ENCODE results near the gene ZBTB7C.

Gene ZBTB7C

DNA sequence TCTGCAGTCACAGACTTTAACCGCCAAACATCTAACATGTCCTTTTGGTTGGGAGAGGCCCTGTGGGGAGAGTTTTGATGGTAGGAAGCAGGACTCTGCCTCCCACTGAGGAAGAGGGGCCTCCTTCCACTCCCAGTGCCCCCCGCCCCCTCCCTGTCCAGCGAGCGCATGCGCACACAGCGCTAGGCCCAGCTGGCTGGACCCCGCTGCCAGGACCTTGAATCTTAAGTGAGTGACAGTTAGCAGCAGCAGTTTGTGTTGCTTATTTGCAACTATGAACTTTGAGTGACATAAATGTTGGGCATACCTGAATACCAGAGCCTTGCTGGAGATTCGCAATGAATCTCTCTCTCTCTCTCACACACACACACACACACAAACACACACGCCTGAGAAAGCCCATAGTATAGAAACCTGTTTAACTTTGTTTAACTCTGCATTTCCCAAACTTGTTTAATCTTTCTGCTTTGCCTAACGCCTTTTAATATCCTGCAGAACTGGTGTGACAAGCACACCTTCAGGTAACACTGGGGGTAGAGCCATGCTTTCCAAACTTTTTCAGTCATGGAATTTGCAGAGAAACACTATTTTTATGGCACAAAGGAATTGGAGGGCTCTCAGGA, 344.1 kb downstream of the ZBTB7C start:
- DNase-seq (ENCODE audit: low read depth in 2 of 2): no peak

DNA sequence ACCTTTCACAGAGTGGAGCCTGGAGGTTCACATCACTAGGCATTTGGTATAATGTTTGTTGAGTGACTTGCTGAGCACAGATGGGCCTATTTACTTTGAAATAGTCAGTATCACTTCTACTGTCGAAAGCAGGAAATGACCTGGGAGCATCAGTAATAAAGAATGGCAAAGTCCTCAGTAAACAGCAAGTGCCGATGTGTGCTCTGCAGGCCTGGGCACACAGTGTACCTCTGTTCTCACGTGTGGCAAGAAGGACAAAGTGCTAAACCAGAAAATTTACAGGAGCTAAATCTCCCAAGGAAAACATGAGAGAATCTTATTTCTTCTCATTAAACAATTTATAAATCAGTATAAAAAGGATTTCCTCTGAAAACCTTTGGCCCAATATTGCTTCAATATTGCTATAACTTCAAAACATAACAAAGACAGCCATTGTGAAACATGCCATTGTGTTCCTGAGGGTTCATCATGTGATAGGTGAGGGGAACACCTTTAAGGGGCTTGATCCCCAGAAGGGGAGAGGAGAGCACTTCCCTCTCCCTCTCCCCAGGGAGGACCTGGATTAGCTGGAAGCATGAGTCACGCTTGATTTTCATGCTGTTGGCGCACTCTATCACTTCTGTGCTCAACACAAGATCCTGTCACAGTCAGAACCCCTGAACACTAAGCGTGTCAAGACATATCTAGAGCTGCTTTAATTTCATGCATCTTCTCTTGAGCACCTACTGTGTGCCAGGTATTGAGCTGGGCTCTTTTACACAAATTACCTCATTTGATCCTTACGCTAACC, 347.2 kb downstream of the ZBTB7C start:
- DNase-seq (ENCODE audit: low read depth in 2 of 2): no peak

DNA sequence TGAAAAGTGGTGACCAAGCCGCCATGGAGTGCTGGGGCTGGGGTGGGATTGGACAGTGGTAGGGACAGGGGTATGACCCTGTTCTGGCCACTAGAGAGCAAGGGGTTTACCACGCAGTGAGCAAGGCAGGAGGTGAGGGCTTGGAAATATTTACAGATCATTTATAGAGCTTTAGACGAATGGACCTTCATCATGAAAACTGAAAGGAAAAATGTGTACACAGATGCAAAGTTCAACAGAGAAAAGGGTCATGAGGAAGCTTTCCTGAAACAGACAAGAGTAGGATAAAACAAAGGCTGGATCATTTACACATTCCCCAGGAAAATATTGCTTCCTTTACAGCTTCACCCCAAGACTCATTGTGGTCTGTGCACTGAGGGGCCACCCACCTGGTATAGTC, 348.2 kb downstream of the ZBTB7C start:
- no peak for DNase-seq (ENCODE audit: low read depth in 2 of 2)

DNA sequence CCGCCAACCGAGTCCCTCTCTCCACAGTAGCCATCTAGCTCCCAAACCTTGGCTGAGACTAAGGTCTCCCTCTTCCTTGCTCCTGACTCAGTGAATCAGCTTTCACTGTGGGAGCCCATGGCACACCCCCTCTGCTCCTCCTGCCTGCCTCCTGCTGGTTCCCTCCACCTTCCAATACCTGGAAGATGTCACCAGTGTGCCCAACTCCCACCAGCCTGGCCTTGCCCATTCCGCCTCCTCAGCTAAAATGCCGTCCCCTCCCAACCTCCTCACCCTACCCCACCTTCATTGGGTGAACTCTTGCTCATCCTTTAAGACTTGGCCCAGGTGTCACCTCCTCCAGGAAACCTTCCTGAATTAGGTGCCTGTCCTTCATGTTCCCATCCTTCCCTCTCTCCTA, 348.8 kb downstream of the ZBTB7C start:
- no peak for DNase-seq (ENCODE audit: low read depth in 2 of 2)

DNA sequence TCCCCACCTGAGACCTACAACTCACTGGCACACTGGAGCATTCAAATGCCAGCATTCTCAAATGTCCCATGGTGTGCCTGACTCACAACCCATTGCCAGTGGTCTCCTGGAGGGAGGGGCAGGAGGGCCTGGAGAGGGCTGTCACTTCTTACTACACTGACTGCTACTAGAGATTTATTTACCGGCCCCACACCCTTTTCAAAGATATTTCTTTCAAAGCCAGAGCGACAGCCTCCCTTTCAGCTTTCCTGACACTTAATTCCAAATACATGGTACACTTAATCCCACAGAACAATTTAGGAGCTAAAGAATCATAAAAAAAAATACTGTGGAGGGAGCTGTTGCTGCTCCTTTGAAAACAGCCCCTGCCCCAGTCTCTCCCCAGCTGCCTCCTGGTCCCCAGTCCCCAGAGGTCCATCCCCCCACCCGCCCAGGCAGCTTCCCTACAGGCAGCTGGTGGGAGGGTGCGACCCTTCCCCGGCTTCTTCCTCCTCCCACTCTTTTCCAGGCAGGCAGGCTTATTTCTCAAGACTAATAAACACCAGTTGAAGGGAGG, 349.6 kb downstream of the ZBTB7C start:
- DNase-seq (ENCODE audit: low read depth in 2 of 2): no peak

DNA sequence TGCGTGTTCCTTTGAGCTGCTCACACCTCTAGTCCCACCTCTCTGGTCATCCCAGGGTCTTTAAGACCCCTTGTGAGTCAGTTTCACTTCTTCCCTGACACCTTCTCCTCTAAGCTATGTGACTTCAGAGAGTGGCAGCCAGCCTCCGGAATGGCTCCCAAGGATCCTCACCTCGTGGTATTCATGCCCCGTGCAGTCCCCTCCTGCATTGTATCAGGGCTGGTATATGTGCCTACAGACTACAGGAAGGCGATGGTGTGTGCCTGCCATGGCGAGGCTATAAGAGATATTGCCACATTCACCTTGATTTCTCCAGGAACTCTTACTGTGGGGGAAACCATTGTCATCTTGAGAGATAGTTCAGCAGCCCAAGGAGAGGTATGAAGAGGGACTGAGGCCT, 350.7 kb downstream of the ZBTB7C start:
- DNase-seq (ENCODE audit: low read depth in 2 of 2): no peak

DNA sequence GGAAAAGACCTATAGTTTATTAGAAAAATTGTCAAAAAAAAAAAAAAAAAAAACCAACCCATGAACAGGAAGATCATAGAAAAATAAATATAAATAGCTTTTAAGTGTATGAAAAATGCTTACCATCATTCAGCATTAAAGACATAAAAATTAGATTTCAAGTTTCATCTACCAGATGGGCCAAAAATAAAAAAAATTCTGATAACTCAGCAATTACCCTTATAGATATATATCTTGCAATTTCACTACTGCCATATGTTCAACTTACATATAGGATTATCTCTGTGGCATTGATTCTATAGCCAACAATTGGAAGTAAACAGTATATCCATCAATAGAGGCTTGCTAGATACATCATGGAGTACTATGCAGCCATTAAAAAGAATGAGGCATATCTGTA, 352.2 kb downstream of the ZBTB7C start:
- no peak for DNase-seq (ENCODE audit: low read depth in 2 of 2)

DNA sequence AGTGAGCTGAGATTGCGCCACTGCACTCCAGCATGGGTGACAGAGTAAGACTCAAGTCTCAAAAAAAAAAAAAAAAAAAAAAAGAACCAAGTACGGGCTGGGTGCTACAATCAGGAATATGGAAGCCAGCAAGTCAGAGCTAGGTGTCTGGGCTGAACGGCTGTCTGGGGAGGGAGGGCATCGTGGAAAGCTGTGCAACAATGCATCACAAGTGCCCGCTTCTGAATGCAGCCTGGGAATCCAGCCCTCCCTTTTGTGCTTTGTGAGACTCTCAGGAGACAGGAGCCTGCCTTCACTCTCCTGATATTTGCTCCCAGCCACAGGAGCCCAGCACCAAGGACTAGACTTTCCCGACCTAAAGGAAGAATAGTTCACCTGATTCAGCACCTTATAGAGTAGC, 353.8 kb downstream of the ZBTB7C start:
- DNase-seq (ENCODE audit: low read depth in 2 of 2): no peak

DNA sequence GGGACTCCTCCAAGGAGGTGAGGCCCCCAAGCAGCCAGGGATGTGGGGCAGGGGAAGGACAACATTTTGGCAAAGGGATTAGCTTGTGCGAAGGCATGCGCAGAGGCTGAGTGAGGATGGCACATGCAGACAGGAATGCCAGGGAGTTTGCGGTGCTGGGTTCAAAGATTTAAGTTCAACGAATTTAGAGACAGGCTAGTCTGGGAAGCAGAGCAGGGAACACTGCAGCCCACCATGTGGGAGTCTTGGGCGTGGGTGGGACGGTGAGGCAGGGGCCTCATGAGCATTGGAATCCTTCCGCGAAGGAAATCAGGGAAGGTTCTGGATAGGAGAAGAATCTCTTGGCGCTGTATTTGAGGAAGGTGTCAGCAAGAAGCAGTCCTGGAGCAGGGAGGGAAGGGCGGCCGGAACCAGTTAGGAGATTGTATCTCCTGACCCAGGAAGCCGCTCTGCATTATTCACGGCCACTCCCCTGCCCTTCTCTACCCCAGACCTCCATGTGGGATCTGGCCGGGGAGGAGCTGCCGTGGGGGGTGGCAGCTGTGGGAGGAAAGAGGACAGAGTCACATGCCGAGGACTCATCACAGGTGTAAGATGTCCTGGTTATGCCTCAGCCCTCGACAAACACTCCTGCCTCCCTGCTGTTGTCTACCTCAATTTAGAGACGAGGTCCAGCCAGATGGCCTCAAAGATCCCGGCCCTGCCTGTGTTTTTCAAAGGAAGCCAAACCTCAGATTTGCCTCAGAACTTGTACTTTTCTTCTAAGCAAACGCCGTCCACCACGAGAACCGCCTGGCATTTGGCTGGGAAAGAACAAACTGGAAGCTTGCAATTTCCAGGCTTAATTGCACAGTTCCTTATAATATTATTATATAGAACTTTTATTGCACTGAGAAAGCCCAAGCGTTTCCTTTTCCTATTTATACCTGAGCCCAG, 355.0 kb downstream of the ZBTB7C start:
- DNase-seq (ENCODE audit: low read depth in 2 of 2): no peak

DNA sequence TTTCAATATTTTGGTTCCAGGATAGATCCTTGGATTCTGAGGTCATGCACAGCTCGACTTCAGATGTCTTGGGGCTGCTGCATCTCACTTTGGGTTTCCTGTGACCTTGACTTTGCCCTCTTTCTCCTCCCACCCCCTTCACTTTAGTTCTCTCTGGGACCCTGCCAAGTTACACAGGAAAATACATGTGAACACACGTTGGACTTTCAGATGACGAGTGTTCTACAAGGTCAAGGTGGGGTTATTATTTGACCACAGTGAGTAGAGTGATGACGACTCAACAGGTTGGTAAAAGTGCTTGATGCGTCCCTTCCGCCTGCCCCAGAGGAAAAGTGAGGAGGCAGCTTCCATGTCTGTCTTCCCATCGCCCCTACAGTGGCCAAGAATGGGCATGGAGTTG, 356.3 kb downstream of the ZBTB7C start:
- DNase-seq (ENCODE audit: low read depth in 2 of 2): no peak

DNA sequence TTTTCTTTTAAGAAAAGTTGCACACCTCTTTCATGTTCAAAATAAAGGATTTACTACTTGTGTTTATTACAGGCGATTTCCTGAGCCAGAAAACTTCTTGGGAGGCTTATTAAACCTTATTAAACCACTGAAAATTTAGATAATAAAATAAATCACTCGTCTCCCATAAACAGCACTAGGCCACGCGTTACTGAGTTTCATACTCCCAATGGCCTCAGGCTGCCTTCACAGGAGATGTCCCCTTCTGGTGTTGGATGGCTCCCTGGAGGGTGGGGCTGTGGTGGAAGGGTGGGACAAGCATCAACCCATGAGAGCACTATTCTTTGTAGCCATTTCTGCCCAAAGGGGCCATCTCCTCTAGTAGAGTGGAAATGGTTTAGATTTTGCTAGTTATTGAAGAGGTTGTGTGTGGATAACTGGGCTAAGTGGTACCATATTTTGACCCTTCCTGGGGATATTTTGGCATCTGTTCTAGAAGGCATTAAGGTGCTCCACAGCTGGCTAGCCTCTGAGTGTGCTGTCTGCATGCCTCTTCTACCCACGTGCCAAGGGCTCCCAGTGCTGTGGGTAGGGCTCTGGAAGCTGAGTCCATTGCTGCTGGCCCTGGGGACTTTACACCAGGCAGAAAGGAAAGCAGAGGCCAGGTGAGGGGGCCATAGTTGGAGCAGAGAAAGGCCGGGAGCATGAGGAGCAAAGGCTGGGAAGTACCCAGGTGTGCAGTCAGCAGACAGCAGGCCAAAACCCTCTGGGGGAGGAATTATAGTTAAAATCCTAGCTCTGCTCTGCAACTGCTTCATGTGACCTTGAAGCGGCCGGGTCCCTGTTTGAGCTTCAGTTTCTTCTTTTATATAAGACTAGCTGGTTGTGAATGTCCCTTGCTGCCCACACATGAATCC, 357.0 kb downstream of the ZBTB7C start:
- no peak for DNase-seq (ENCODE audit: low read depth in 2 of 2)

DNA sequence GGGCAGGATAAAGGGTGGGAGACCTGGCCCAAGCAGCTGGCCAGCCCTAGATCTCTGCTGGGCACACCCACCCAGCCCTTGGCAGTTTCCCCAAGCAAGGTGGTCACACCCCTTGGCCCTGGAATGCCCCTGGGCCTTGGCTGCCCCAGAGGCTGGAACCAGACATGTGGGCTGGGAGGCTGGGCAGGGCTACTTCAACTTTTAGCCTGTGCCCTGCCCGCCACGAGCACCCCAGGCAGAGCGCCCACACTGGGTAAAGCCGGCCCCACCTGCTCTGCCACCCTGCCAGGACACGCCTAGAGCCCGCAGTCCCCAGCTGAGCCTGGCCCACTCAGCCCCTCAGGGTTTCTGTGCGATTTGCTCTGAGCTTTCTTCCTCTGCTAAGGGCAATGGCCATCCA, 359.0 kb downstream of the ZBTB7C start:
- no peak for DNase-seq (ENCODE audit: low read depth in 2 of 2)

DNA sequence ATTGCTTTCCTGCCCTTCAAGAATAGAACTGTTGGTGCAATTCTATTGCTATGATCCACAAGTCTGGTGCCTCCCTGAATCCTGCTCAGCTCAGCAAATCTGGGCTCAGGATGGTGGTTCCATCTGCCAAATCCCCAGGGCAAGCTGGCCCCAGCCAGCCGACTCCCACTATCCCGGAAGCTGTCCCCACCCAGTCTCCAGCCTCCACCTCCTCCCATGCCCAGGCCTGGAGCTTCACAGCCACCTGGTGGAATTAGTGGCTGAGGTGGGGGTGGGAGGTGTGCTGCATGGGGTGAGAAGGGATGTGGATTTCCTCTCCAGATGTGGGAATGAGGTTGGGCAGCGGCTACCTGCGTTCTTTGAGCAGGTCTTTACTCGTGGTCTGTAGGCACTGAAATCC, 359.4 kb downstream of the ZBTB7C start:
- DNase-seq (ENCODE audit: low read depth in 2 of 2): no peak

DNA sequence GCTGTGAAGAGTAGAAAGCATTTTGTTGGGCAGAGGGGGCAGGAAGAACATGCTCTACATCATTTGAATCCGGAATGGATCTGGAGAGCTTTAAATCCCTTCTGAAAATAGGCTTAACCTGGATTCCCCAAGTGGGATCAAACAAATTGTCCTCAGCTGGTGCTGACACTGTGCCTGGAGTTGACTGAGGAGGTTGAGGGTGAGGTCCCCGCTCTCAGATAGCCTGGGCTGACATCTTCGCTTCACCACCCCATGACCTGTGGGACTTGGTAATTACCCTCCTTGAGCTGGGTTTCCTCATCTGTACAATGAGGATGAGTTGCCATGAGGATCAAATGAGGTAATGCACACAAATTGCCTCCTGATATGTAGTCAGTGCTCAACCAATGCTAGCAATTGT, 360.9 kb downstream of the ZBTB7C start:
- no peak for DNase-seq (ENCODE audit: low read depth in 2 of 2)

DNA sequence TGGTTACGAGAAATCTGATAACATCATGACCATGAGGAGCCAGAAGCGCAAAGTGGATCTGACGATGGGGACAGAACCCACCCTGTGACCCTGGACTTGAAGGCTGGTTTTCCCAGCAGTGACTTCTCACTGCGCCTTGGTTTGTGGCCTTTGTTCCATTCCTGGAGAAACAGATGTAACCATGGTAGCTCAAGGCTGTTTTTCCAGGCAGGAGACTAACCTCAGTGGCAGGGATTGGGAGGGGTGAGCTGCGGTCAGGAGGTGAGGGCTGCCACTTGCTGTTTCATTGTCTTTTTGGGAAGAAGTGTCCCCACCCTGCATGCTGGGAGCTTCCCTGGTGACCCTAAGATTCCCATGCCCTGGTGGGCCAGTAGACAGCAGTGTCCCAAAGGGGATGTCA, 362.3 kb downstream of the ZBTB7C start:
- no peak for DNase-seq (ENCODE audit: low read depth in 2 of 2)

DNA sequence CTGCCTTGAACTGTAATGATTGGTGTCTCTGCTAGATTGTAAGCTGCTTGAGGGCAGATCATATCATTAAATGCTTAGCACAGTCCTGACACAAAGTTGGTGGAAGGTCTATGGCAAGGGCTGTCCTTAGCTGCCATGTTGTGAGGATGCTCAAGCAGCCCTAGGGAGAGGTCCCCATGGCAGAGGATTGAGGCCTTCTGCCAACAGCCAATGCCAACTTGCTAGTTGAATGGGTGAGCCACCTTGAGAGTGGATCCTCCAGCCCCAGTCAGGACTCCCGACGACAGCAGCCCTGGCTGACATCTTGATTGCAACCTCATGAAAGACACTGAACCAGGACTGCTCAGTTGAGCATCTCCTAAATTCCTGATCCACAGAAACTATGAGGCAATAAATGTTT, 363.4 kb downstream of the ZBTB7C start:
- no peak for DNase-seq (ENCODE audit: low read depth in 2 of 2)

DNA sequence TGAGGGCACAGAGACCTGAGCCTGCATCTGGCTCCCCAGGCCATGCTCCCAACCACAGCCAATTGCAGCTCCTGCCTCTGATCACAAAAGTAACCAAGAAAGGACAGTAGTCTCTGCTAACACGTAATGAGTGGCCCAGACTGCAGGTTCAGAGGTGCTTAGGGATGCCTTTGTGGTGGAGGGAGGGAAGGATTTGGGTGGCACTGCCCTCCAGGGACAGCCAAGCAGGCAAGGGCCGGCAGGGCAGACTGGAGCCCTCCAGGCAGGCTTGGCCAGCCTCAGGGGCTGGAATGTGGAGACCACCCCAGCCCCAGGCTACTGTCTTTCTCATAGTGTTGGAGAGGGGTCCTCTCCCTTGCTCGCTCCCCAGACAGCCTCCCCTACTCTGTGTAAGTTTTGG, 364.2 kb downstream of the ZBTB7C start:
- DNase-seq (ENCODE audit: low read depth in 2 of 2): no peak

DNA sequence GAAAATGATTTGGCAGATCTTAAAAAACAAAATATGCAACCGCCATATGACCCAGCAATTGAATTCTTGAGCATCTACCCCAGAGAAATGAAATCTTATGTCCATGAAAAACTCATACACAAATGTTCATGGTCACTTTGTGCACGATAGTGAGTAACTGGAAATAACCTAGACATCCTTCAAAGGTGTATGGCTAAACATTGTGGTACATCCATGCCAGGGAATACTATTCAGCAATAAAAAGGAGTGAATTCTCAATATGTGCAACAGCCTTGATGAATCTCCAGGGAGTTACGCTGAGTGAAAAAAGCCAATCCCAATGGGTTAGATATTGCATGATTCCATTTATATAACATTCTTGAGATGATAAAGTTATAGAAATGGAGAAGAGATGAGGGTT, 366.0 kb downstream of the ZBTB7C start:
- DNase-seq (ENCODE audit: low read depth in 2 of 2): no peak

DNA sequence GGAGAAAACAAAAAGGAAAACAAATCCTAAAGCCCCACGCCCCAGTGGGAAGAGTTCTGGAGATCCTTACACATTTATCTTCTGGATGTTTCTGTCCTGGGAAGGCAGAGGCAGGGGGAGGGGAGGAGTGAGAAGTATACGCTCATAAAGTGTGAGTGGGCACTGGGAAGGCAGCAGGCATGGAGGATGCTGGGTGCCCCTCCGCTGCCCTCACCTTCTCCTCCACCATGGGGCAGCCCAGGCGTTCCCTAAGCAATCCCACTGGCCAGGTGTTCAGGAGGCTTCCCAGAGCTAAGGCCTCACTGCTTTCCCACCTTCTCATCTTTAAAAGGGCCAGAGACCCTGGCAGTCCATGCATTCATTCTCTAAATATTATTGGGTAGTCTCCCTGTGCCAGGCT, 366.8 kb downstream of the ZBTB7C start:
- DNase-seq (ENCODE audit: low read depth in 2 of 2): no peak

DNA sequence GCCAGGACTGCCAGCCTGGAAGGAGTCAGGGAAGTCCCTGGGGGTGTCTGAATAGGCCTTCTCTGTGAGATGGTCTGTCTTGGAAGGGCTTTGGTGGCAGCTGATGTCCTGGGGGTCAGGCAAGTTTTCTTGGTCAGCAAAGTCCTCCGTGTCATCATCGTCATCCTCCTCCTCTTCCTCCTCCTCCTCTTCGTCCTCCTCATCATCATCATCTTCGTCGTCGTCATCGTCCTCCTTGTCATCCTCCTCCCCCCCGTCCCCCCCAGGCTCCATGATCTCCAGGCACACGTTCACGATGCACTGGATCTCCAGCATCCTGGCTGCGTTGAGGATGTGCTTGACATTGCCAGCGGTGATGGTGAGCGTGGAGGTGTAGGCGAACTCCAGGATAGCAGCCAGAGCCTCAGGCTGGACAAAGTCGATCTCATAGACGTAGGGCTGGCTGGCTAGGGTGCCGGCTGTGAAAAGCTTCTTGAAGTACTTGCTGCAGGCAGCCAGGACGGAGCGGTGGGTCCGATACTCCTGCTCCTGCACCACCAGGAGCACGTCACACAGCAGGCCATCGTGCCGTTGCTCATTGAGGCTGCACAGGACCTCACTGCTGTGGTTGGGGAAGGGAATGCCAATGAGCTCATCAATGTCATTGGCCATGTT, 368.6 kb downstream of the ZBTB7C start:
- no peak for DNase-seq (ENCODE audit: low read depth in 2 of 2)

DNA sequence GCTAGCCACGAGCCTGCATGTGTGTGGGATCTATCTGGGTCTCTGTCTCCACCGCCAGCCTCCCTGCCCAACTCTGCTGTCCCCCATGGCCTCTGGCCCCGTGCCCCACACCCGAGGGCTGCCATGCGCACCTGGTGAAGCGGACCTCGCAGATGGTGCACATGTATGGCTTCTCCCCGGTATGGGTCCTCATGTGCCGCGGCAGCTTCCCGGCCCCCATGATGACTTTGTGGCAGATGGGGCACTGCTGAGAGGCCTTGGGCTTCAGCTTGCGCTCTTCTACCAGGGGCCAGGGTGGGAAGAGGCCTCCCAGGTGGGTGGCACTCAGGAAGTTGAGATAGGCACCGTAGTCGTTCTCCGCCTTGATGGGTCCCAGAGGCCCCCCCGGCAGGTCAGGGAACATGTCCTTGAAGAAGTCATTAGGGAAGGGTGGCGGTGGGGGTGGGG, 369.4 kb downstream of the ZBTB7C start:
- DNase-seq (ENCODE audit: low read depth in 2 of 2): no peak

Measured in stimulated activated CD4-positive, alpha-beta T cell treated with anti-CD3 and anti-CD28 coated beads, Interleukin-1b, Interleukin-23, amount 100 ng/mL, for 1 hour (primary cell).